Stimulated activated CD8-positive, alpha-beta memory T cell treated with anti-CD3 and anti-CD28 coated beads, Interleukin-7, amount 100 ng/mL, for 4 hours (primary cell): ENCODE results near the gene DAB2IP.

Experiments
- DNase-seq, 2 donors: peaks; one replicate each; pipeline ENCODE4 v3.0.0-alpha.2; 2020; ENCODE audit warnings: low read depth in 2 of 2

The DAB2IP gene

GRCh38 chr9:121701736-121702261 lies 50.4 kb downstream of the DAB2IP start:
- no peak for DNase-seq

GRCh38 chr9:121703014-121703734 lies 51.7 kb downstream of the DAB2IP start:
- no peak for DNase-seq

- DNase-seq: no peak
Measured at GRCh38 chr9:121704281-121704680, 52.8 kb downstream of the DAB2IP start.

- DNase-seq: no peak
Measured at GRCh38 chr9:121706149-121706750, 54.8 kb downstream of the DAB2IP start.

GRCh38 chr9:121707477-121708424 lies 56.3 kb downstream of the DAB2IP start:
- no peak for DNase-seq

- DNase-seq: no peak
Measured at GRCh38 chr9:121708768-121709488, 57.5 kb downstream of the DAB2IP start.

GRCh38 chr9:121709798-121710197 lies 58.4 kb downstream of the DAB2IP start:
- no peak for DNase-seq

- DNase-seq: no peak
Measured at GRCh38 chr9:121711281-121711680, 59.8 kb downstream of the DAB2IP start.

- DNase-seq: no peak
Measured at GRCh38 chr9:121711797-121712196, 60.4 kb downstream of the DAB2IP start.

GRCh38 chr9:121713400-121714070 lies 62.1 kb downstream of the DAB2IP start:
- DNase-seq: no peak

- no peak for DNase-seq
Measured at GRCh38 chr9:121714075-121714705, 62.8 kb downstream of the DAB2IP start.

GRCh38 chr9:121714873-121715272 lies 63.4 kb downstream of the DAB2IP start:
- DNase-seq: no peak

- DNase-seq: no peak
Measured at GRCh38 chr9:121717141-121717991, 65.9 kb downstream of the DAB2IP start.

- no peak for DNase-seq
Measured at GRCh38 chr9:121718084-121718483, 66.7 kb downstream of the DAB2IP start.

- DNase-seq: no peak
Measured at GRCh38 chr9:121718501-121718900, 67.1 kb downstream of the DAB2IP start.

GRCh38 chr9:121720311-121721057 lies 69.0 kb downstream of the DAB2IP start:
- DNase-seq: no peak

GRCh38 chr9:121721058-121721350 lies 69.6 kb downstream of the DAB2IP start:
- DNase-seq: no peak

GRCh38 chr9:121721770-121722169 lies 70.3 kb downstream of the DAB2IP start:
- no peak for DNase-seq
